BLaER1 (cell line): ENCODE measurements around the gene KIF26B.
"Not testable (repeated sequence)": the region's sequence is repeated elsewhere in the genome, so short reads cannot be mapped to it uniquely, and the experiment has no call there.

Source experiments
- H3K27ac ChIP-seq: shearing (Covaris generic); formaldehyde crosslinking; 2 replicates; pipeline ENCODE4 v1.8.1; 2022
- H3K27me3 ChIP-seq: shearing (Covaris generic); formaldehyde crosslinking; 2 replicates; pipeline ENCODE4 v1.8.1; 2022
- H3K36me3 ChIP-seq: shearing (Covaris generic); formaldehyde crosslinking; 2 replicates; pipeline ENCODE4 v1.8.1; 2022
- H3K4me1 ChIP-seq: shearing (Covaris generic); formaldehyde crosslinking; 2 replicates; pipeline ENCODE4 v1.8.1; 2022
- H3K4me2 ChIP-seq: shearing (Covaris generic); formaldehyde crosslinking; 2 replicates; pipeline ENCODE4 v1.8.1; 2022
- H3K4me3 ChIP-seq: shearing (Covaris generic); formaldehyde crosslinking; 2 replicates; pipeline ENCODE4 v1.8.1; 2022
- H3K9ac ChIP-seq: shearing (Covaris generic); formaldehyde crosslinking; 2 replicates; pipeline ENCODE4 v1.8.1; 2022
- H3K9me3 ChIP-seq: shearing (Covaris generic); formaldehyde crosslinking; 2 replicates; pipeline ENCODE4 v1.8.1; 2022
- H4K20me1 ChIP-seq: shearing (Covaris generic); formaldehyde crosslinking; 2 replicates; pipeline ENCODE4 v1.8.1; 2022
- Cebpa-rat ChIP-seq: shearing (Covaris generic); IDR thresholded peaks from 2 replicates; pipeline ENCODE4 v1.8.1; 2022

The KIF26B gene

DNA sequence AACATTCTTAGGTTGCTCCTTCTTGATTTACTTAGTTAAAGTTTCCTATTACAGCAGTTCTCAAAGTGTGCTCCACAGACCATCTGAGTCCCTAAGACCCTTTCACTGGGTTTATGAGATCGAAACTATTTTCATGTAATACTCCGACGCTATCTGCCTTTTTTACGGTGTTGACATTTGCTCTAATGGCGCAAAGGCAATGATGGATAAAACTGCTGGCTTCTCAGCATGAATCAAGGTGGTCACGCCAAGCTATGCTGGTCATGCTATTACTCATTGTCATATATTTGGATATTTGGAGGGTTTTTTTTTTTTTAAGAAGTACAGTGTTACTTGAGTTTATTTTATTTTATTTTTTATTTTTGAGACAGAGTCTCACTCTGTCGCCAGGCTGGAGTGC, 235.1 kb downstream of the KIF26B start:
- Histone ChIP-seq H3K9ac (no peak overlapping the region), H3K27me3 (no peaks in the 10 kb centered on the region), H3K9me3 (no peaks in the 10 kb centered on the region), H3K27ac (no peak overlapping the region), H3K4me3 (no peak overlapping the region), H3K4me2 (no peak overlapping the region), H3K36me3 (no peaks in the 10 kb centered on the region), H3K4me1 (no peaks in the 10 kb centered on the region), H4K20me1 (no peaks in the 10 kb centered on the region)
- TF ChIP-seq Cebpa-rat: no peak

DNA sequence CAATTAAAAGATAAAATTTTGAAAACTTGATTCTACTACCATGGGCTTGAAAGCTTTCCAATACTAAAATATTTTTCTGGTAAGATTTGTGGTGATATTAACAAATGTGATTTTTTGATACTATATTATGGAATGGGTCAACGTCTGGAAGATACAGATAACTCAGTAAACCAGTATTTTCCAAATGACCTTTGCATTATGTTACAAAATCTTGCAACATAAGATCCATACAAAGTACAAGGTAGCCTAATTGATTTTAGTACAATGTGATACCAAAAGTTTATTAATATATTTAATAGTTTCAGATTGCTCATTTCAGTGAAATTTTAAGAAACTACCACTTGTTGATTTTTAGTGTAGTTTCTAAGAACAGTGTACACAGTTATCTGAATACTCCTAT, 236.2 kb downstream of the KIF26B start:
- H3K36me3 ChIP-seq: no peaks in the 10 kb centered on the region
- no peak for TF ChIP-seq Cebpa-rat
- no peaks in the 10 kb centered on the region for H3K9me3 ChIP-seq
- H3K9ac ChIP-seq: no peak overlapping the region
- no peak overlapping the region for H3K4me2 ChIP-seq
- H3K4me3 ChIP-seq: no peak overlapping the region
- no peaks in the 10 kb centered on the region for H4K20me1 ChIP-seq
- H3K27me3 ChIP-seq: no peaks in the 10 kb centered on the region
- H3K27ac ChIP-seq: no peak overlapping the region
- H3K4me1 ChIP-seq: no peaks in the 10 kb centered on the region

DNA sequence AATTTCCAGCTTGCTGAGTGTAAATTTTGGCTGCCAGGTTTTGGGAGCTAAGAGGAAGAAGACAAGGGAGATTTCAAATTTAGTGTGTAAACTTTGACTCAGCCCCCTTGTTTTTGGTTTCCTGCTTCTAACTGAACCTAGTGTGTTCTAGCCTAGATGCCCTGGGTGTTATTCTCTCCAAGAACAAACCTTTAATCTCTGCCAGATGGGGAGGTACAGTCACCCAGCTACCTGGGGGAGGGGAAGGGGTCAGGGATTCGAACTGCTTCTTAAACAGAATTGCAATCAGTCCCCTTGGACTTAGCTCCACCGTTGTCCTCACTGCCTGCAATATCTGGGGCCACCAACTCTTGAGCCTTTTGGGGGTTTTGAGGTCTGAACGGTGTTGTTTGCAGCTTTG, 238.9 kb downstream of the KIF26B start:
- Histone ChIP-seq H3K4me1 (no peaks in the 10 kb centered on the region), H3K36me3 (no peaks in the 10 kb centered on the region), H3K4me3 (no peak overlapping the region), H3K9ac (no peak overlapping the region), H3K27ac (no peak overlapping the region), H4K20me1 (no peaks in the 10 kb centered on the region), H3K4me2 (no peak overlapping the region), H3K9me3 (no peaks in the 10 kb centered on the region), H3K27me3 (no peaks in the 10 kb centered on the region)
- no peak for TF ChIP-seq Cebpa-rat

DNA sequence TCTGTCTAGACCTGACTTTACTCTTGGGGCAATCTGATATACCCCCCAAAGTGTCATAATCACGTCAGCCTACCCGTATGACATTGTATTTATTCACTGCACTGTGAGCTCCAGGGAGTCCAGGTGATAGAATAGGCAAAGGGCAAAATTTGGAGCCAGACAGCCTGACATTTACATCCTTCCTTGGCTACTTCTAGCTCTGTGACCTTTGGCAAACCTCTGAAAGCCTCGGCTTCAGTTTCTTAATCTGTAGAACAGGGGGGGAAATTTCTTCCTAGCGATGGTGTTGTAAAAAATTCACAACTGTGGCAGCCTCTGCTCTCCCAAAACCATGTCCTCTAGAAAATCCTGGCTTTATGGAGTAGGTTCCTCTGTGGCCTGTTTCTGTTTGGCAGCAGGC, 240.9 kb downstream of the KIF26B start:
- no peaks in the 10 kb centered on the region for H3K9me3 ChIP-seq
- H4K20me1 ChIP-seq: no peaks in the 10 kb centered on the region
- no peak for TF ChIP-seq Cebpa-rat
- no peaks in the 10 kb centered on the region for H3K4me1 ChIP-seq
- H3K9ac ChIP-seq: no peak overlapping the region
- no peaks in the 10 kb centered on the region for H3K36me3 ChIP-seq
- H3K27ac ChIP-seq: no peak overlapping the region
- no peaks in the 10 kb centered on the region for H3K27me3 ChIP-seq
- no peak overlapping the region for H3K4me2 ChIP-seq
- H3K4me3 ChIP-seq: no peak overlapping the region

DNA sequence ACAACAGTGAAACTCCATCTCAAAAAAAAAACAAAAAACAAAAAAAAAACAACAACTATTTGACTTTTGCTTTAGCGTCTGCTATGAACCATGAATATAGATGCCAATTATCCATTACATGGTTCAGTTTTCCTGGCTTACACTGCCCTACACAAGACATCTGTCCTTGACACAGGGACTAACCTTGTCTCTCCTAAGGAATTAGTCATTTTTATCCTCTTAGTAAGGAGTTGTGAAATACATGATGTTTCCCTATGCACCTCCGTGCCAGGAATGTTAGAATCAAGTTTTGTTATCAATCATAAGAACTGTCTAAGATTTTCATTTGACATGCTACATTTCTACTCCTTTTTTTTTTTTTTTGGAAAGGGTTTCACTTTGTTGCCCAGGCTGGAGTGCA, 241.8 kb downstream of the KIF26B start:
- H3K4me2 ChIP-seq: no peak overlapping the region

DNA sequence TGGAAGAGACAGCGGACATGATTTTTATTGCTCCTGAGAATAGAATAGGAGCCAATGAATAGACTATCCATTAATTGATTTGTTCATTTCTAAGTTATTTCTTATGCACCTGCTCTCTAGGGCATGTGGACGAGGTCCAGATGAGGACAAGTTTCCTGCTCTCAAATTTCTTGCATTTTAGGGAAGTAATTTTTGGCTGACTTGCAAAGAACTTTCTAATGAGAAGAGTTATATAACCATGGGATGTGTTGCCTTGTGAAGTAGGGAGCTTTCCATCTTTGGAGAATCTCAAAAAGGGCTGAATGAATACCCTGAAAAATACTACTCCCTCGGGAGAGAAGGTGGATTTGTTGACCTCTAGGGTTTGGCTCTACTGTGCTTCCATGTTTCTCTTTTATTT, 243.0 kb downstream of the KIF26B start:
- no peak overlapping the region for H3K9ac ChIP-seq
- no peak overlapping the region for H3K4me3 ChIP-seq
- no peaks in the 10 kb centered on the region for H4K20me1 ChIP-seq
- no peaks in the 10 kb centered on the region for H3K36me3 ChIP-seq
- H3K4me2 ChIP-seq: no peak overlapping the region
- H3K9me3 ChIP-seq: no peaks in the 10 kb centered on the region
- H3K4me1 ChIP-seq: no peaks in the 10 kb centered on the region
- TF ChIP-seq Cebpa-rat: no peak
- no peaks in the 10 kb centered on the region for H3K27me3 ChIP-seq
- no peak overlapping the region for H3K27ac ChIP-seq

More for the DNA sequence above, 241.8 kb downstream of the KIF26B start:
- Histone ChIP-seq H3K36me3 (no peaks in the 10 kb centered on the region), H4K20me1 (no peaks in the 10 kb centered on the region), H3K4me1 (no peaks in the 10 kb centered on the region), H3K27ac (no peak overlapping the region), H3K27me3 (no peaks in the 10 kb centered on the region), H3K9ac (no peak overlapping the region), H3K9me3 (no peaks in the 10 kb centered on the region), H3K4me3 (no peak overlapping the region)
- TF ChIP-seq Cebpa-rat: no peak

DNA sequence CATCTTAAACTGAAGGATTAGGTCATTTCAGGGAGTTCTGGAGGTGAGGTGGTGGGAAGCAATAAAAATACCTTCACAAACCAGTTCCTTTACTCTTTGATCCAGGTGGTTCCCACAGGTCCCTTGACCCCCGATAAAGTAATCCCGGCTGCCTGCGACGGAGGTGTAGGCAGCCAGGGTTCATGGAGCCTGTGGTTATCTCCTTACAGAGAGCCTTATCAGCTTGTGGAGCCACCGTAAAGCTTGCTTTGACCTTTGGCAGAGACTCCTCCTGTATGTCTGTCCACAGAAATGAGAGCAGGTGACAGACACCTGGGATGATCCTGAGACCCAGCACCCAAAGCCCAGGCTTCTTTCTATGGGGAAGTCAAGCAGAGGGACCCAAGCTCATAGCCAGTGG, 243.4 kb downstream of the KIF26B start:
- Histone ChIP-seq H3K9me3 (no peaks in the 10 kb centered on the region), H3K9ac (no peak overlapping the region), H3K27ac (no peak overlapping the region), H3K4me2 (no peak overlapping the region), H3K27me3 (no peaks in the 10 kb centered on the region), H3K4me3 (no peak overlapping the region), H3K36me3 (no peaks in the 10 kb centered on the region), H3K4me1 (no peaks in the 10 kb centered on the region), H4K20me1 (no peaks in the 10 kb centered on the region)
- no peak for TF ChIP-seq Cebpa-rat

DNA sequence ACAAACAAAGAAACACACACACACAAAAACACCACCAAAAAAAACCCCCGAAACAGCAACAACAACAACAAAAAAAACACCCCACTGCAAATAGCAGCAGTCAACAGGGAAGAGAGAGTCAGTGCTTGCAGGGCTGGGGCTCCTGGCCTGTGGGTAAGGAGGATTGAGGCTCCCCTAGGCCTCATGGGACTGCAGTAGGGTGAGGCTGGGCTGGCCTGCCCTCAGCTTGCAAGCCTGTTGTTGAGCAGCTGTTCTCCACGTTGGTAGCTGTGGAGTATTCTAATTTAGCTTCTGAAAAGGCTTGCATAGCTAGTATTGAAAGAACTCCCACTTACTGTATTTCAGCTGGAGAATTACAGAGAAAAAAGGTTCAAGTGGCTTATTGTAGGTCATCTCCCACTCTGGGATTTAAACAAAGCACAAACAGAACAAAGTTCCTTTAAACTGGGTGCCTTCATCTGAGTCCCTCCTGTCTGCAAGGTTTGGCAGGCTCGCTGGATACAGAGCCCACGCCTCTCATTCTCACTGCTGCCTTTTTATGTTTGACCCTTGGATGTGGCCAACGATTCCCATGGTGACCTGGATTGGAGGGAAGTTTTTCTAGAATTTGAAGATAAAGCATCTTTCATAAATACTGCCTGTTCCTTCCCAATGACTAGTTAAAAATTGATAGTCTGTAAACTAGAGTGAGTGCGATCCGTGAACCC, 247.2 kb downstream of the KIF26B start:
- Histone ChIP-seq H3K9ac (no peak overlapping the region), H3K27me3 (no peaks in the 10 kb centered on the region), H3K4me1 (no peaks in the 10 kb centered on the region), H3K9me3 (no peaks in the 10 kb centered on the region), H3K36me3 (no peaks in the 10 kb centered on the region), H3K4me2 (no peak overlapping the region), H3K27ac (no peak overlapping the region), H3K4me3 (no peak overlapping the region), H4K20me1 (no peaks in the 10 kb centered on the region)
- TF ChIP-seq Cebpa-rat: no peak

DNA sequence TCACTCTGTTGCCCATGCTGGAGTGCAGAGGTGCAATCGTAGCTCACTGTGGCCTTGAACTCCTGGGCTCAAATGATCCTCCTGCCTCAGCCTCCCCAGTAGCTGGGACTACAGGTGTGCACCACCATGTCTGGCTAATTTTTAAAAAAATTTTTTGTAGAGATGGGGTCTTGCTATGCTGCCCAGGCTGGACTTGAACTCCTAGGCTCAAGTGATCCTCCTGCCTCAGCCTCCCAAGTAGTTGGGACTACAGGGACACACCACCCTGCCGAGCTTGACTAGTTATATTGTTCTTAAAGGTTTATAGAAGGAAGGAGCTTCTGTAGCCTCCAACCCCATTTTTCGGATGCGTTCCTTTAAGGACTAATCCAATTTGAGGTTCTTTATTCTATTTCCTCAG, 248.2 kb downstream of the KIF26B start:
- not testable (repeated sequence) for H3K4me2 ChIP-seq, H3K27me3 ChIP-seq, H3K27ac ChIP-seq, H3K9ac ChIP-seq, H3K4me3 ChIP-seq, H3K4me1 ChIP-seq, H3K9me3 ChIP-seq, H4K20me1 ChIP-seq, H3K36me3 ChIP-seq

DNA sequence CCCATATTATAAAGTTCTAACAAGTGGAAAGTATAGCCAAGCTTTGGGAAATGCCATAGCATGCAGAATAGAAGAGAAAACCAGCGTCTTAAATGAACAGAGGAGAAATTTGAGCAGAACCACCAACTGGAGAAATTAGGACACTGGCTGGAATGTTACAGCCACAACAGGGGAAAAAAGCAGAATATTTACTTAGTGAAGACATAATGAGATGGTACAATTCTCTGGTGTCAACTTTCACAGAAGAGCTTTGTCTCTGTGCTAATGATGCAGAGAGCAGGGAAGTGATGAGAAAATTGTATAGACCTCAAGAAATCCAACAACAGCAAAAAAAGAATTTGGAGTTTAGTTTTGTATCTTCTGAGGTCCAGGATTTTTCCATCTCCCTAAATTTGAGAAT, 249.7 kb downstream of the KIF26B start:
- no peak overlapping the region for H3K9ac ChIP-seq
- TF ChIP-seq Cebpa-rat: no peak
- no peaks in the 10 kb centered on the region for H3K9me3 ChIP-seq
- H4K20me1 ChIP-seq: no peaks in the 10 kb centered on the region
- no peak overlapping the region for H3K4me2 ChIP-seq
- no peaks in the 10 kb centered on the region for H3K4me1 ChIP-seq
- H3K36me3 ChIP-seq: no peaks in the 10 kb centered on the region
- no peak overlapping the region for H3K27ac ChIP-seq
- no peak overlapping the region for H3K4me3 ChIP-seq
- H3K27me3 ChIP-seq: no peaks in the 10 kb centered on the region

DNA sequence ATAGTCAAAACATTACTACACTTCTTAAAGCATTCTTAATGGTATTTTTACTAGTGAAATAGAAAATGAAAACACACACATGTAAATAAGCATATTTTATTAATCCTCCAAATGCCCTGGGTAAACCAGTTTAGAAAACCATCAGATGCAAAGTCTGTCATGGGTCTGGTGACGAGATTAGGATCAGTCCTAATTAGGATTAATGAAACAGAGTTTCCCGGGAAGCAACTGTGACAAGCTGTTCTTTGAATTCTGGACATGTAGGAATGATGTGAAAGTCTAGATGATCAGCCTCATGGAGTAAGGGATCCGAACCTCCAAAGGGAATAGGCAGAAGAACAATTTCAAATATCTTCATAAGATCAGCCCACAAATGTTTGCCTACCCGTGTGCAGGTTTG, 250.2 kb downstream of the KIF26B start:
- H3K36me3 ChIP-seq: no peaks in the 10 kb centered on the region
- H3K27ac ChIP-seq: no peak overlapping the region
- H3K9me3 ChIP-seq: no peaks in the 10 kb centered on the region
- no peak for TF ChIP-seq Cebpa-rat
- H3K9ac ChIP-seq: no peak overlapping the region
- no peaks in the 10 kb centered on the region for H3K4me1 ChIP-seq
- H3K4me3 ChIP-seq: no peak overlapping the region
- no peaks in the 10 kb centered on the region for H3K27me3 ChIP-seq
- H4K20me1 ChIP-seq: no peaks in the 10 kb centered on the region
- H3K4me2 ChIP-seq: no peak overlapping the region
